Ovary (tissue), 9 donors: ENCODE results near the gene DOCK4. TPM values are rescaled to one million over a fixed set of nuclear protein-coding genes. Genes with fewer than 3 reads are reported as not detected.

Source experiments
- DNase-seq, 5 donors: peaks; one replicate each; pipeline ENCODE4 v3.0.0-alpha.2; 2019 to 2020
- H3K27ac ChIP-seq, 2 donors: fragments of 200-600 bp; one replicate each; pipeline versions ENCODE4 v1.5.1 to v1.8.0; 2019 to 2022
- H3K27me3 ChIP-seq: fragments of 200-600 bp; one replicate; pipeline ENCODE4 v1.8.0; 2022
- H3K36me3 ChIP-seq: fragments of 200-600 bp; sonication (generic); one replicate; pipeline ENCODE4 v1.5.1; 2019
- H3K4me1 ChIP-seq: one replicate; pipeline ENCODE4 v1.8.1; 2013; ENCODE audit warnings: mild to moderate bottlenecking, moderate library complexity; ENCODE audit not compliant: insufficient read depth
- H3K4me3 ChIP-seq: fragments of 200-600 bp; sonication (generic); one replicate; pipeline ENCODE4 v1.5.1; 2017
- H3K9me3 ChIP-seq, 2 donors: fragments of 200-600 bp in 1 of 2; sonication (generic) in 1 of 2; one replicate each; pipeline versions ENCODE4 v1.5.1 to v1.8.1; 2013 to 2019; ENCODE audit warnings: mild to moderate bottlenecking in 1 of 2, moderate library complexity in 1 of 2
- CTCF ChIP-seq, 3 donors: fragments of 450-650 bp in 2 of 3; fragments of 200-600 bp in 1 of 3; IDR thresholded peaks; one replicate each; pipeline versions ENCODE4 v1.5.1 to v1.8.0; 2016 to 2022; ENCODE audit warnings: antibody characterized with exemption in 3 of 3, mild to moderate bottlenecking in 1 of 3
- EP300 ChIP-seq: sonication (generic); formaldehyde crosslinking; IDR thresholded peaks from one replicate; pipeline ENCODE4 v1.6.1; 2017; ENCODE audit warnings: antibody characterized with exemption
- POLR2A ChIP-seq: fragments of 450-650 bp; IDR thresholded peaks from one replicate; pipeline ENCODE4 v1.6.1; 2017; ENCODE audit warnings: antibody characterized with exemption, mild to moderate bottlenecking, moderate library complexity
- WGBS, 3 donors: extraction: QIAGEN DNeasy Blood & Tissue Kit in 1 of 3; methylation state at CpG; one replicate each; pipeline versions ENCODE4 v1.1.5 to v1.1.7; 2013 to 2017; 5-methylcytosine and 5-hydroxymethylcytosine counted together
- intact Hi-C, 4 donors: fragments of 100-400 bp; cut with DNase I; formaldehyde crosslinking; loops; one replicate each; pipeline versions ENCODE4 v1.11.0 to v1.15.1; 2022 to 2023
- polyA plus RNA-seq, 2 donors: library from polyadenylated mRNA; stranded (reverse); fragments of 200-250 nt in 1 of 2; fragments of 350-450 nt in 1 of 2; fragmentation: Illumina TruSeq in 1 of 2; extraction: RNeasy Lipid Tissue Mini Kit (QIAGEN cat#74804) in 1 of 2; gene quantifications; one replicate each; pipeline ENCODE4 v1.2.3, GENCODE V29; 2013 to 2014
- total RNA-seq, 7 donors: library from RNA; depleted of rRNA in 2 of 7; stranded (reverse); fragments of >200 nt in 2 of 7; fragmentation: NEBNext Ultra II Directional in 3 of 7; extraction: Animal tissue kit (Norgen Biotek cat#: 25700) in 3 of 7; gene quantifications; one replicate each; pipeline versions ENCODE4 v1.1.0 to v1.2.4, GENCODE V29; 2016 to 2023
- donor health status: DM: no; HTN: no; CAD: no; lungs with moderate emphysema.
- donor health status: DM: no; HTN: no; CAD: no.
- donor health status: Bipolar disorder and iron deficiency.
- donor health status: DM: yes; HTN: yes; CAD: no.
- donor health status: DM: no; HTN: no; CAD: no.
- donor health status: DM: yes; HTN: yes; CAD: no.

Gene DOCK4
- total and polyA plus RNA-seq, 9 donors = 9.5 to 39.7 (median 27.3) TPM

DNA sequence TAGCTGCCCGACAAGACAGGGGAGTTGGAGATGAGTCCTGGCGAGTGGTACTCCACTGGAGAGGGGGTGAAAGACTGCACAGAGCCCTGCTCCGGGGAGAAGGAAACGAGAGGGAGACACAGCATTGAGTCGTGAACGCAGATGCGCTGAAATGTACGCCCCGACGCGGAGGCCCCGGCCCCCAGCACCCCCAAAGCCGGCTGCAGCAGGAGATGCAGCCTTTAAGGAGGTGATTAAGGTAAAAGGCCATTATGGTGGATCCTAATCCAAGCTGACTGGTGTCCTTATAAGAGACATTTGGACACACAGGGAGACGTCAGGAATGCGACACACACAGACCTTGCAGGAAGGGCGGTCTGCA is 477.6 kb downstream of the DOCK4 start:
- TF ChIP-seq CTCF (IDR thresholded peaks at IDR 0.05) (no peak), POLR2A (no peak), EP300 (no peak)
- H3K9me3 ChIP-seq = no peaks in the 10 kb centered on the region
- no peaks in the 10 kb centered on the region for H3K4me1 ChIP-seq
- H3K27ac ChIP-seq = no peak overlapping the region
- WGBS, 3 donors = 87 to 90% (median 88%) methylated on average over 16 of the region's 16 CpGs
- H3K27me3 ChIP-seq = no peaks in the 10 kb centered on the region
- H3K36me3 ChIP-seq = no peaks in the 10 kb centered on the region
- no peak overlapping the region for H3K4me3 ChIP-seq
- intact Hi-C loops = no loop called here
- DNase-seq = no peak

- Histone ChIP-seq H3K36me3 (no peaks in the 10 kb centered on the region), H3K9me3 (no peaks in the 10 kb centered on the region), H3K4me3 (no peak overlapping the region), H3K4me1 (no peaks in the 10 kb centered on the region), H3K27ac (no peak overlapping the region), H3K27me3 (no peaks in the 10 kb centered on the region)
- intact Hi-C loops = no loop called here
- TF ChIP-seq CTCF (IDR thresholded peaks at IDR 0.05) = no peak
- TF ChIP-seq EP300 = no peak
- no peak for TF ChIP-seq POLR2A
- DNase-seq = no peak
- WGBS, 3 donors = 82 to 86% (median 83%) methylated on average over 41 of the region's 41 CpGs
Measured at GRCh38 chr7:111727905-111728634, 478.1 kb downstream of the DOCK4 start.

DNA sequence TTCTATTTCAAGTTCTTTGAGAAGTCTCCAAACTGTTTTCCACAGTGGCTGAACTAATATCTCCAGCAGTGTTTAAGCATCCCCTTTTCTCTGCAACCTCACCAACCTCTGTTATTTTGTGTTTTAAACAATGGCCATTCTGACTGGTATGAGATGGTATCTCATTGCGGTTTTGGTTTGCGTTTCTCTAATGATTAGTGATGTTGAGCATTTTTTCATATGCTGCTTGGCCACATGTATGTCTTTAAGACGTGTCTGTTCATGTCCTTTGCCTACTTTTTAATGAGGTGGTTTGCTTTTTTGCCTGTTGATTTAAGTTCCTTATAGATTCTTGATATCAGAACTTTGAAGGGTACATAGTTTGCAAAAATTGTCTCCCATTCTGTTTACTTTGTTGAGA is 487.3 kb downstream of the DOCK4 start:
- WGBS, 3 donors = 89 to 92% (median 90%) methylated on average over 3 of the region's 3 CpGs
- Histone ChIP-seq H3K4me3 (no peak overlapping the region), H3K4me1 (no peaks in the 10 kb centered on the region), H3K27ac (no peak overlapping the region), H3K36me3 (no peaks in the 10 kb centered on the region), H3K27me3 (no peaks in the 10 kb centered on the region), H3K9me3 (no peaks in the 10 kb centered on the region)
- no peak for DNase-seq
- intact Hi-C loops = no loop called here
- TF ChIP-seq POLR2A (no peak), EP300 (no peak), CTCF (IDR thresholded peaks at IDR 0.05) (no peak)

DNA sequence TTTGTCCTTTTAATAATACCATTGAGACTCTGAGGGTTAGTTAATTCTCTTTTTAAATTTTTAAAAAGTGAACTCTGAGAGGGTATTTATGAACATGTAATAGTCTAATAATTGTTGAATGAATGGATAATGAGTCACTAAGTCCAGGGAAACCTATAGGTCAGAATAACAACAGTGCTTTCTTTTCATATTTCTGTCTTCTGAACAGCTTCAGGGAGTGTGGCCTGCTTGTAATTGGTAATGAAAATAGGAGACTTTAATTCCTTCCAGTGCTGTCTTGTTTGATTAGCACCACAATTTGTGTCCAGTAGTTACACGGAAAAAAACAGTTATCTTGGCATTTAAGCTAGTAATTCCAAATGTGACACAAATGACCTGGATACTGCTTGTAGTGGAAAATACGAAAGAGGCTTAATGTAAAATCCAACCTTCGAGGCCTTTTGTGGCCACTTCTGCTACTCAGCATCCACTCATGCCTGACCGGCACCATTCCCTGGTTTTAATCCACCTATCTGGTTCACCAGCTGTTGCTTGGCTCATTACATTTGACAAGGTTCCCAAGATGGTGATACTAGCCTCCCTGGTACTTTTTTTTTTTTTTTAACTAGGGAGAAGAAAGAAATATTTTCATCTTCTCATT is 494.7 kb downstream of the DOCK4 start:
- H3K27me3 ChIP-seq = no peaks in the 10 kb centered on the region
- TF ChIP-seq CTCF (IDR thresholded peaks at IDR 0.05) (no peak), EP300 (no peak), POLR2A (no peak)
- DNase-seq = no peak
- H3K4me3 ChIP-seq = no peak overlapping the region
- H3K27ac ChIP-seq = no peak overlapping the region
- H3K9me3 ChIP-seq = no peaks in the 10 kb centered on the region
- no peaks in the 10 kb centered on the region for H3K36me3 ChIP-seq
- no peaks in the 10 kb centered on the region for H3K4me1 ChIP-seq
- intact Hi-C loops = no loop called here
- 68 to 75% (median 71%) methylated on average over 4 of the region's 4 CpGs for WGBS, 3 donors
